ENCODE results near the gene NR2F1-AS1.

Gene NR2F1-AS1

DNA sequence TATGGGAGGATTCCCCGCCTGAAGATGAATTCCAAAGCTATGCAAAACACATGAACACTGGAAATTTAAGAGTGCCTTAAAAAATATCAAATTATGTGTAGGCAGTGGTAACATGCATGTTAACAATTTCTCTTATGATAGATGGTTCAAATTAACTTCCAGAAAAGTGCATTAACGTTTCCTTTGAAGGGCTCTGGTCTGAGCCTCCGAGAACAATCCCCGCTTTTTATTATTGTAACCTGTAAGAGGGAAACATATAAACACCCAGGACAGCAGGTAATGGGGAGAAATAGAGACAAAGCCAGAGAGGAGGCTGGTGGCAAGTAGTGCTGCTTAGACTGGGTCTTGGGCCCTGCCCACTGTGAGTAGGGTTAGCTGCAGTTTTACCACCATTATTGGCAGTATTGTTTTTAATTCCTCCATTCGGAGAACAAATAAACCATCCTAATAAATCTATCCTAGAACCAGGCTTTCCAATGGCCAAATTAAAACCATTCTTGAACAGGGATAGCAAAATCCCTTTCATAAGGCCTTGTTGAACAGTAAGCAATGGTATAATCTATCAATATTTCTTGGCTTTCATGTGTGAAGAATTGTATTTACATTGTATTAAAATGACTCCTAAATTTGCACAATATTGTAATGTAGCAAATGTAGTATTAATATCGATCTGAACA lies 8.3 kb upstream of the NR2F1-AS1 start:
- no peak for DNase-seq

GRCh38 chr5:93588352-93589151 lies 7.5 kb upstream of the NR2F1-AS1 start:
- DNase-seq = no peak

- DNase-seq = no peak
Measured at GRCh38 chr5:93587597-93588351, 6.8 kb upstream of the NR2F1-AS1 start.

DNA sequence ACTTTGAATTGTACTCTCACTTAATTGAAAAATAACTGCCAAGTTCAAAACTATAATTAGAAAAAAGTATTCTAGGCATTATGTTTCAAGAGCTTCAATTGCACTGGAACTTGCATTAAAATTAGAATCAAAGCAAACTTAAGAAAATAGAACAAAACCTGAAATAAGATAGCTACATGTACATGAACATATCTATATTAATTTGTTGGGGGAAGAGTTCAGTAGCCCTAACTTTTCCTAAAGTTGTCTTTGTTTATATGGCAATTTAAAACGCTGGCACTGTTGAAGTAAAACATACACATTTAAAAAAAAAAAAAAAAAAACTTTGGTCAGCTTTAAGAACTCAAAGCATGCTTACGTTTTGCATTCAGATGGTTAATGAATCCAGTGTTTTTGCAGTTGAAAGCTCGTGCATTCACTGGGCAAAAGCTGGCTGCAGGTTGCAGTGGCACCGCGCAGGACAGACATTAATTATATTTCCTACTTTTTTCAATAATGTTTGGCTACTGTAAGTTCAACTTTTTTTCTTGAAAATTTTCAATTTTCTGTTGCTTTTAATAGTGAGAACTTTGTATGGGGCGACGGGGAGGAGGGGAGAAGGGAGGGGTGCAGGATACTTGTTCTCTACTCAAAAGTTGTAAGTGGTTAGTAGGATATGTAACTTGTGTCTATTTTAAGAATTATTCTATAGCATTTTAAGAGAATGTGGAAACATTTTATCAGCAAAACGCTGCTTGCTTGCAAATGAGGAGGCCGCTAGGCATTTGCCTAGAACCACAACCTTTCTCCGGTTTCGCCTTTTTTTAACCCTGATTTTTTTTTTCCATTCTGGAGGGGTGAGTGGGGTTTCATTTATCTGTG lies 5.9 kb upstream of the NR2F1-AS1 start:
- DNase-seq = no peak

DNA sequence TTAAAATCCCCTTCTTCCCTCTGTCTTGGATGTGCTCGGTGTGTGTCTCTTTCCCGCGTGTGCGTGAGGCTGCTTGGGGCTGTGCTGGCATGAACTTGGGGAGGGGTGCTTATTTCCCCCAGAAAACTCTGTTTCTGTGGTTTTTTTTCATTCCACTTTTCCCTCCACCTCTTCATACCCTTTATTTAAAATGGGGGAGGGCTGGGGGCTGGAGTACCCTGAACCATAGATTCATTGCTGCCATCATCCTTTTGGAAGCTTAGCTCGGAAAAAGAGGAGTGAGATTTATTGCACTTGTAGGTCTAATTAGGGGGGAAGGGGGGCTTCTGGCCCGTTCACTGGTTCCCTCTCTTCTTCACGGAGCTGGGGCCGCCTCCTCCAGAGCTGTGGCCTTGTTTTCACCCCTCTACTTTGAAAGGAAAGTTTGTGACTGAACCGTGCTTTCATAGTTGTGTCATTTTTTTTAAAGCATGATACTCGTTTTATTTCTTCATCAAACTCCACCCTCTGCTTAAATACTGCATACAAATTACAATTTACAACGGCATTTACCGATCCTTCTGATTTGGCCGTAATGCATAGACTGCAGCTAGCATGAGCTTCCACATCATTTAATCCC lies 4.9 kb upstream of the NR2F1-AS1 start:
- DNase-seq = no peak

GRCh38 chr5:93585041-93585766 lies 4.2 kb upstream of the NR2F1-AS1 start:
- DNase-seq = no peak

GRCh38 chr5:93584596-93585040 lies 3.6 kb upstream of the NR2F1-AS1 start:
- DNase-seq = no peak

GRCh38 chr5:93583768-93584595 lies 3.0 kb upstream of the NR2F1-AS1 start:
- DNase-seq = no peak

- no peak for DNase-seq
Measured at GRCh38 chr5:93583439-93583767, 2.4 kb upstream of the NR2F1-AS1 start.

- DNase-seq = peak; percentile 77 to 89
Measured at GRCh38 chr5:93582677-93583438, 1.8 kb upstream of the NR2F1-AS1 start, which contains the start of gene NR2F1. Gene NR2F1, plus strand, starts transcription at chr5:93583222. Its CDS starts 1,802 bp downstream, at chr5:93585024.

- DNase-seq = no peak
Measured at GRCh38 chr5:93582167-93582462, 1.1 kb upstream of the NR2F1-AS1 start.

- DNase-seq = no peak
Measured at GRCh38 chr5:93580063-93580926, 724 bp downstream of the NR2F1-AS1 start.

DNA sequence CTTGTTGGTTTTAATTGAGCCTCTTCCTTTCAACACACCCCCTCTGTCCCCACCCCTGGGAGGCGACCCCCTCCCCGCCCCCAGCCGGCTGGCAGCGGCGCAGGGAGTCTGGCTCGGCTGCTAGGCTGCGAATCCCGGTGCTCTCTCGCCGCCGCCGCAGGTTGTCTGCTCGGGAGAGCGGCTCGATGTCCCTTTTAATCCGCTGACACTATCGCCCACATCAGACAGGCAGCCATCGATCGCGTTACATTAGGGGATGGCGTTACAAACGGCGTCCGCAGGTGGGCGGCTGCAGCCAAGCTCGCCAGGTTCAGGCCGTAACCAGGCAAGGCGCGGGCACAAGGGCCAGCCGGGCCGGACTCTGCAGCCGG lies 1.3 kb downstream of the NR2F1-AS1 start:
- no peak for DNase-seq

GRCh38 chr5:93578813-93579691 lies 2.0 kb downstream of the NR2F1-AS1 start:
- DNase-seq = peak in 1 of 2 experiments; percentile 29

- no peak for DNase-seq
Measured at GRCh38 chr5:93577854-93578812, 2.9 kb downstream of the NR2F1-AS1 start.

- DNase-seq = no peak
Measured at GRCh38 chr5:93576994-93577853, 3.8 kb downstream of the NR2F1-AS1 start.
